Parathyroid adenoma (tissue), 2 donors: ENCODE results near the gene FCER2.

Source experiments
- H2AFZ ChIP-seq: fragments of 300-600 bp; sonication (generic); one replicate; pipeline ENCODE4 v1.7.0; 2017; ENCODE audit warnings: antibody characterized with exemption, mild to moderate bottlenecking
- H3K27ac ChIP-seq: fragments of 300-600 bp; sonication (generic); one replicate; pipeline ENCODE4 v1.7.0; 2017
- H3K27me3 ChIP-seq: fragments of 300-600 bp; sonication (generic); one replicate; pipeline ENCODE4 v1.7.0; 2017; ENCODE audit warnings: low read length; ENCODE audit not compliant: control insufficient read depth, insufficient read depth
- H3K36me3 ChIP-seq: fragments of 300-600 bp; sonication (generic); one replicate; pipeline ENCODE4 v1.7.0; 2017; ENCODE audit warnings: low read length; ENCODE audit not compliant: control insufficient read depth, insufficient read depth
- H3K4me1 ChIP-seq: fragments of 300-600 bp; sonication (generic); one replicate; pipeline ENCODE4 v1.7.0; 2017; ENCODE audit warnings: control low read depth
- H3K4me2 ChIP-seq: fragments of 300-600 bp; sonication (generic); one replicate; pipeline ENCODE4 v1.7.0; 2017; ENCODE audit warnings: low read length
- H3K4me3 ChIP-seq: fragments of 300-600 bp; sonication (generic); one replicate; pipeline ENCODE4 v1.7.0; 2017; ENCODE audit warnings: low read depth, low read length
- H3K79me2 ChIP-seq: fragments of 300-600 bp; sonication (generic); one replicate; pipeline ENCODE4 v1.7.0; 2017; ENCODE audit warnings: control low read depth
- H3K9ac ChIP-seq: fragments of 300-600 bp; sonication (generic); one replicate; pipeline ENCODE4 v1.7.0; 2017; ENCODE audit warnings: mild to moderate bottlenecking
- H3K9me3 ChIP-seq: fragments of 300-600 bp; sonication (generic); one replicate; pipeline ENCODE4 v1.7.0; 2017; ENCODE audit warnings: low read length; ENCODE audit not compliant: control insufficient read depth
- TF ChIP-seq, protein P1 (sequence below): fragments of 300-600 bp; sonication (generic); IDR thresholded peaks from one replicate; pipeline ENCODE4 v1.7.0; 2017; ENCODE audit warnings: antibody characterized with exemption, mild to moderate bottlenecking
- donor health status: primary hyperparathyroidism.

FCER2 gene

GRCh38 chr19:7710616-7711015 lies 8.7 kb upstream of the FCER2 start:
- Histone ChIP-seq H3K9me3 (no peaks in the 10 kb centered on the region), H3K4me3 (no peak overlapping the region), H3K4me1 (no peaks in the 10 kb centered on the region), H3K9ac (no peak overlapping the region), H3K79me2 (no peaks in the 10 kb centered on the region), H3K27ac (no peak overlapping the region), H2AFZ (no peak overlapping the region), H3K4me2 (no peak overlapping the region), H3K27me3 (no peaks in the 10 kb centered on the region), H3K36me3 (no peaks in the 10 kb centered on the region)
- TF ChIP-seq, protein P1, sequence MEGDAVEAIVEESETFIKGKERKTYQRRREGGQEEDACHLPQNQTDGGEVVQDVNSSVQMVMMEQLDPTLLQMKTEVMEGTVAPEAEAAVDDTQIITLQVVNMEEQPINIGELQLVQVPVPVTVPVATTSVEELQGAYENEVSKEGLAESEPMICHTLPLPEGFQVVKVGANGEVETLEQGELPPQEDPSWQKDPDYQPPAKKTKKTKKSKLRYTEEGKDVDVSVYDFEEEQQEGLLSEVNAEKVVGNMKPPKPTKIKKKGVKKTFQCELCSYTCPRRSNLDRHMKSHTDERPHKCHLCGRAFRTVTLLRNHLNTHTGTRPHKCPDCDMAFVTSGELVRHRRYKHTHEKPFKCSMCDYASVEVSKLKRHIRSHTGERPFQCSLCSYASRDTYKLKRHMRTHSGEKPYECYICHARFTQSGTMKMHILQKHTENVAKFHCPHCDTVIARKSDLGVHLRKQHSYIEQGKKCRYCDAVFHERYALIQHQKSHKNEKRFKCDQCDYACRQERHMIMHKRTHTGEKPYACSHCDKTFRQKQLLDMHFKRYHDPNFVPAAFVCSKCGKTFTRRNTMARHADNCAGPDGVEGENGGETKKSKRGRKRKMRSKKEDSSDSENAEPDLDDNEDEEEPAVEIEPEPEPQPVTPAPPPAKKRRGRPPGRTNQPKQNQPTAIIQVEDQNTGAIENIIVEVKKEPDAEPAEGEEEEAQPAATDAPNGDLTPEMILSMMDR = no peak

DNA sequence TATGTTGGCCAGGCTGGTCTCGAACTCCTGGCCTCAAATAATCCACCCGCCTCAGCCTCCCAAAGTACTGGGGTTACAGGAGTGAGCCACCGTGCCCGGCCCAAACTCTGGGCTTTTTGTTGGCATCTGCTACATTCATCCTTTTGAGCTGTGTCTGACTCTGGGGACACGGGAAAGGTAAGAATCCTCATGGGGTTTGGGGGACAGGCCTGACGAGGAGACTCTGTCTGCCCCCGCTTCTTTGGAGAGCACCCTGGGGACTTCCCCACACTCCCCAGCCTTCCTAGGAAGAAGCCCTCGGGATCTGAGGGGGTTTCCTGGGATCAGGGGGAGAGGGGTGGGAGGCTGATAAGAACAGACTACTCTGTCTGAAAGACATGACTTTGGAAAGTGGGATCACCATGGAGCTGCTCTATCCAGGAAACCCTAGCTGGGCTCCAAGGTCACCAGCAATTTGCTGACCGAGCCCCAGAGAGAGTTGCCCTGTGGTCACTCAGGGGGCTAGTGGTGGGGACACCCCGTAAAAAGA lies 8.1 kb upstream of the FCER2 start:
- Histone ChIP-seq H3K9ac (no peak overlapping the region), H2AFZ (no peak overlapping the region), H3K79me2 (no peaks in the 10 kb centered on the region), H3K4me3 (no peak overlapping the region), H3K27ac (no peak overlapping the region), H3K27me3 (no peaks in the 10 kb centered on the region), H3K36me3 (no peaks in the 10 kb centered on the region), H3K4me1 (no peaks in the 10 kb centered on the region), H3K9me3 (no peaks in the 10 kb centered on the region), H3K4me2 (no peak overlapping the region)
- TF ChIP-seq, protein P1 = no peak

DNA sequence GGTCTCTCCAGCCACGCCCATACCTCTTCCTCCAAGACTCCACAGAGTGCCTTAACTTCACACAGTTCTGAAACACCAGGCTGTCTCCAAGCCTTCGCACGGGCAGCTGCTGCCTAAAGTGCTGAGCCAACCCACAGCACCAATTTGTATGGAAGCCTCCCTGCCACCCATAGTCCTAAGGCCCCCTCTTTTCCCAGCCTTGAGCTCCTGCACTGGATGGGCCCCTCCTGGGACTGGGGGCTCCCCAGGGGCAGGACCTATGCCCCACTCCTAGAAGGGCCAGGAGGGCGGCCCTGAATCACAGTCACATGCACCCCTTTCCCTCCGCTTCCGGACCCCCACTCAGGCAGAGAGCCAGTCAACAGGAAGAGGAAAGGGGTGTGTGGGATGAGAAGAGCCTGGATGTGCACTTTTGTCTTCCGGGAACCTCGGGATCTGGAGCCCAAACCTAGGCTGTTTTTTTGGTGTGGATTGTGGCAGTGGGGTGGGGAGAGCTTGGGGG lies 5.1 kb upstream of the FCER2 start:
- Histone ChIP-seq H3K36me3 (no peaks in the 10 kb centered on the region), H2AFZ (no peak overlapping the region), H3K27ac (no peak overlapping the region), H3K27me3 (no peaks in the 10 kb centered on the region), H3K9me3 (no peaks in the 10 kb centered on the region), H3K9ac (no peak overlapping the region), H3K4me2 (no peak overlapping the region), H3K79me2 (no peaks in the 10 kb centered on the region), H3K4me1 (no peaks in the 10 kb centered on the region), H3K4me3 (no peak overlapping the region)
- TF ChIP-seq, protein P1 = no peak

DNA sequence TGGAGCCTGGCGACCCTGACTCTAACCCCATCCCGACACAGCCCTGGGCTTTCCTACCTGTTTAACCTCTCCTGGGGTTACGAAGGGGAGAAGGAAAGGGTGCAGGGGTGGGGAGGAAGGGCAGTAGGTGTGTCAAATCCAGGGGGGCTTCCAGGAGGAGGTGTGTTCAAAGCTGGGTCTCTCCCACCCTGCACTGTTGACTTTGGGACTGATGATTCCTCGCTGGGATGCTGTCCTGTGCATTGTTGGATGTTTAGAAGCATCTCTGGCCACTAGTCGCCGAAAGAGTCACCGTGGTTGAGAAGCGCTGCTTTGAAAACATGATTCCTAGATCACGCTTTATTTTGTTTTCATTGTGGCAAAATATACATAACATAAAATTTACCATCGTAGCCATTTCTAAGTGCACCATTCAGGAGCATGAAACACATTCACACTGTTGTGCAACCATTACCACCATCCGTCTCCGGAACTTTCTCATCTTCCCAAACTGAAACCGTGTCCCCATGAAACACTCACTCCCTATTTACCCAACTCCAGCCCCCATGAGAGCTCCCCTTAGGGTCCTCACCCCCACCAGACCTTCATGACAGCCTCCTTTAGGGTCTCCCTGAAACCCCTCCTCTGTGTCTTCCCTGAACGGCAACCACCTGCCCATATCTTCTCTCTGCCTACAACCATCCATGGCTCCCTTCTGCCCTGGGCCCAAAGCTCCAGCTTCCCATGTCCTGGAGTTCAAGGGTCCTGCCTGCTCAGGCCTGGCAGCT lies 4.4 kb upstream of the FCER2 start:
- Histone ChIP-seq H3K36me3 (no peaks in the 10 kb centered on the region), H3K4me1 (no peaks in the 10 kb centered on the region), H3K79me2 (no peaks in the 10 kb centered on the region), H3K9ac (no peak overlapping the region), H3K4me3 (no peak overlapping the region), H3K9me3 (no peaks in the 10 kb centered on the region), H3K4me2 (no peak overlapping the region), H2AFZ (no peak overlapping the region), H3K27me3 (no peaks in the 10 kb centered on the region), H3K27ac (no peak overlapping the region)
- TF ChIP-seq, protein P1 = no peak
